ENCODE measurements around the gene ADGB. TPM values are rescaled to one million over a fixed set of nuclear protein-coding genes. Genes with fewer than 3 reads are reported as not detected.

The ADGB gene
- total and polyA plus RNA-seq, 9 of the 15 experiments (the other 6 are each of a cell fraction or from before 2014, with no cell fraction given): not detected

GRCh38 chr6:146840216-146840615 lies 241.4 kb downstream of the ADGB start:
- Histone ChIP-seq H3K4me2 (ENCODE audit: insufficient read depth, low read length) (no peak overlapping the region), H3K9me3 (replicated peaks; ENCODE audit: control insufficient read depth, insufficient read depth, low read depth, low read length) (no peaks in the 10 kb centered on the region), H3K79me2 (ENCODE audit: control insufficient read depth, insufficient read depth, low read length) (no peaks in the 10 kb centered on the region), H3K4me3 (no peak overlapping the region), H4K20me1 (replicated peaks; ENCODE audit: control insufficient read depth, insufficient read depth, low read length) (no peaks in the 10 kb centered on the region), H3K9me1 (ENCODE audit: control insufficient read depth, insufficient read depth, low read length) (no peaks in the 10 kb centered on the region), H3K27me3 (ENCODE audit: control insufficient read depth in 2 of 2, insufficient read depth in 2 of 2, low read length in 2 of 2) (no peaks in the 10 kb centered on the region), H3K27ac (ENCODE audit: extremely low read depth, low read depth, low read length) (no peak overlapping the region), H2AFZ (ENCODE audit: low read depth, low read length) (no peak overlapping the region), H3K36me3 (ENCODE audit: control insufficient read depth, insufficient read depth, low read length) (no peaks in the 10 kb centered on the region), H3K9ac (ENCODE audit: insufficient read depth in 1 of 2, low read depth in 2 of 2, low read length in 2 of 2) (no peak overlapping the region), H3K4me1 (replicated peaks in 1 of 2; ENCODE audit: control insufficient read depth in 2 of 2, insufficient read depth in 2 of 2, low read length in 2 of 2) (no peaks in the 10 kb centered on the region)
- no TSS peak for BruUV-seq (replicated peaks)
- intact Hi-C loops (cut with micrococcal nuclease) (no loop called here), in situ Hi-C loops (cut with MboI) (no loop called here)
- ChIA-PET CTCF (ENCODE audit: low intra/inter-chr PET ratio) (no interaction called here), POLR2A (interaction anchor here (1.0 kb wide), 1 partner anchor 11 kb away, joined by 3 read pairs; no protein-coding TSS in a partner anchor)
- ATAC-seq (no peak), FAIRE-seq (no peak), DNase-seq (ENCODE audit: extremely low read depth in 1 of 4, low spot score in 3 of 4) (no peak)
- TF ChIP-seq TOE1 (IDR thresholded peaks at IDR 0.05; ENCODE audit: borderline replicate concordance) (no peak), TOE1 (CRISPR knock-in tag; IDR thresholded peaks at IDR 0.05; ENCODE audit: borderline replicate concordance, low read depth) (no peak), NCOA2 (IDR thresholded peaks at IDR 0.05; ENCODE audit: partially characterized antibody in 2 of 2) (no peak), COPS2 (conservative IDR thresholded peaks at IDR 0.05) (no peak), ZNF3 (CRISPR knock-in tag; IDR thresholded peaks at IDR 0.05) (no peak), CAMTA2 (CRISPR knock-in tag; conservative IDR thresholded peaks at IDR 0.05) (no peak), ARID2 (IDR thresholded peaks at IDR 0.05) (no peak), ZFP30 (CRISPR knock-in tag; IDR thresholded peaks at IDR 0.05; ENCODE audit: borderline replicate concordance) (no peak), ZNF143 (CRISPR knock-in tag; IDR thresholded peaks at IDR 0.05) (no peak), HNRNPL (IDR thresholded peaks at IDR 0.05; ENCODE audit: low read depth, low read length) (no peak), CXXC5 (CRISPR knock-in tag; IDR thresholded peaks at IDR 0.05) (no peak), NR3C1 (CRISPR knock-in tag; IDR thresholded peaks at IDR 0.05) (no peak), POLR2B (IDR thresholded peaks at IDR 0.05; ENCODE audit: low read depth, partially characterized antibody) (no peak), ZNF165 (CRISPR knock-in tag; IDR thresholded peaks at IDR 0.05; ENCODE audit: borderline replicate concordance) (no peak), PRPF4 (IDR thresholded peaks at IDR 0.05; ENCODE audit: insufficient read depth, low read depth, low read length, poor library complexity, severe bottlenecking) (no peak)
- 3% methylated on average over 1 of the region's 1 CpG for WGBS (ENCODE audit: insufficient coverage, low coverage, missing lambda C conversion rate)
